Measurements from ENCODE around the gene KATNAL1. TPM values are rescaled to one million over a fixed set of nuclear protein-coding genes. Genes with fewer than 3 reads are reported as not detected.
"Not testable (repeated sequence)": the region's sequence is repeated elsewhere in the genome, so short reads cannot be mapped to it uniquely, and the experiment has no call there.

KATNAL1 gene
- polyA plus RNA-seq, 1 donor from 2014 or later, result 3.6 TPM

DNA sequence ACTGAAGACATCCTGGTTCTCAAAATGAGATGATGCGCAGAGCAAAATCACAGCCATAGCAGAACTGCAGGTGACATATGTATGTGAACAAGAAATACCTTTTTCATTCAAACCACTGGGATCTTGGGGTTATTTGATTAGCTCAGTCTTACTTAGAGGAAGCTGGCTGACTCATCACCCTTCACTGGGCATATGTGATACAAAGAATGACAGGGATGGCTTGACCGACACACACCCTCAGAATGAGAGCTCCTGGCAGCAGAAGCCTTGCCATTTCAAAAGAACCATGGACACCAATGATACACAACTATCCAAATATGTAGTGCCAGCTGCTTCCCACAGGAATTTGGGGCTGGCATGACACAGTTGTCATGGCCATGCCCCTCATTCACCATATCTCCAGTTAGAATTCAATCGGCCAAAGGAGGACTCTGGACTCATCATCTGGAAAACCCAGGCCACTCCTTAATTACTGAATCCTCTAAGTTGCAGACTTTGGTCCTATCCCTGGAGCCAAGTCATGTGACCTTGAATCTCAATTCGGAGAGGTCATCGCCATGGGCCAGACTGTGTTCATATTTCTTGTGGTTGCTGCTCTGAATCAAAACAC lies 115.8 kb downstream of the KATNAL1 start:
- H3K27me3 Mint-ChIP-seq, result peaks cover 2% of the 10 kb centered on the region
- no peak overlapping the region for H3K27ac Mint-ChIP-seq
- no peak overlapping the region for H3K4me3 Mint-ChIP-seq
- H3K36me3 Mint-ChIP-seq, result no peaks in the 10 kb centered on the region
- peaks cover 0 to 9% (median 4%) of the 10 kb centered on the region in 3 donors for H3K4me1 Mint-ChIP-seq
- H3K9me3 Mint-ChIP-seq, result peaks cover 0 to 1% (median 0%) of the 10 kb centered on the region in 3 donors

DNA sequence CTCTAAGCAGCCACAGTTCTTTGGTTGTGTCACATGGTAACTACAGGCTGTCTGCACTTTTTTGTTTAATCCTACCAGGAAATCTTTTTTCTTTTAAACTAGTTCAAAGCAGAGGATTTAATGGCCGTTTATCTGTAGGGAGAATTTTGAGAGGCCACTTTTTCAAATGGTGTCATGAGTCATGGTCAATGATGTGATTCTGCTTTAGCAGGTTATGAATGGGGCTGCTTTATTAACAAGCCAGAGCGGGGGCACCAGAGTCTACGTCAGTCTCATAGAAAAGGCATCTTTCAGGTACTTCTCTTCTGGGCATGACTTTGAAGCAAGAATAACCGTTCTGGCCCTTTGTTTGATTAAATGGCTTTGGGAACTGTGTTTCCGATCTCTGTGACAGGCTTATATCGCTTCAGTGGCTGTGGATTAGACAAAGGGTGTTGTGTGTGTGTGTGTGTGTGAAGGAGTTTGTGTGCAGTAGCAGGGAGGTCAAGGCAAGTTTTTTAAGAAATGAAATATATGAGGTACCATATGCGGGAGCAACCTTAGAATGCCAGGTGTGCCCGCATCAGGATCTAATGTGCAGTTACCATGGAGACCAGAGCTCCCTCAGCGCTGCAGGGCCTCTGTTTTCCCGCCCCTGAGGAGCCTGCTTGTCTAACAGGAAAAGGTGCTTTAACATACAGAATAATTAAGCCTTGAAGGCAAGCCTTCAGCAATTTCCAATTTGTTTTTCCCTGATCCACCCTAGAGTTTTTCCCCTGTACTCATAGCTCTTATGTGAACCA lies 120.5 kb downstream of the KATNAL1 start:
- H3K36me3 Mint-ChIP-seq, result no peaks in the 10 kb centered on the region
- H3K9me3 Mint-ChIP-seq, result peaks cover 0 to 5% (median 1%) of the 10 kb centered on the region in 3 donors
- H3K27me3 Mint-ChIP-seq, result peaks cover 1% of the 10 kb centered on the region
- H3K27ac Mint-ChIP-seq, result no peak overlapping the region
- no peaks in the 10 kb centered on the region for H3K4me1 Mint-ChIP-seq
- H3K4me3 Mint-ChIP-seq, result no peak overlapping the region

DNA sequence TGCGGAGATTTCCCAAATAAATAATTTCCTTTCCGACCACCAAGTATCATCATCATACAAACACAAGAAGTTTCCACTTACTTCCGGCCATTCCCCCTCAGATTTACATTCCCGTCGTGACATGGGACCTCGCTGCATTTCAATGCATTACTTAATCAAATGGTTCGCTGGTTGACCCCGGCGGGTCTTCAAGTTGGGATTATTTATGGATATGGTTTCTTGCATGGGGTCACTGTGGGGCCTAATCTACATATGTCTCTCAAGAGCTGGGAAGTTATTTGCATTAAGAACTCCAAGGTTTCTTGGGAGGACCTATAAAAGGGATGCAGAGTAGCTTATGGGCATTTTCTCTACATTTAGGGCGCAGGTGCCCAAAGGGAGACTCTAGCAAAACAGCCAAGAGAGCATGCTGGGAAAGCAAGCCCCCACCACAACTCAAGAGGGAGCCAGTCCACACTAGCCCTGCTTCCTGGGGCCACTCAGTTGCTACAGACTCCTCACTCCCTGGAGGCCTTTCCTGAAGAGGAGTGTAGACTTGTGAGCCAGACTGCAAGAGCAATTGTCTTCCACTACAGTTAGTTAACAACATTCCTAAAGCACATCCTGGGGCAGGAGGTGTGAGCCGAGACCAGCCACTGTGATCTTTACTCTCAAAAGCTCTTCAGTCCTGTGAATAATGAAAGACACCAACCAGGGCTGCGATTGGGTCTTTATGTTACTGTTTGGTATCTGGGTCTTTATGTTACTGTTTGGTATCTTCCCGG lies 125.3 kb downstream of the KATNAL1 start:
- no peak overlapping the region for H3K27ac Mint-ChIP-seq
- peaks cover 0 to 5% (median 0%) of the 10 kb centered on the region in 3 donors for H3K9me3 Mint-ChIP-seq
- H3K36me3 Mint-ChIP-seq, result no peaks in the 10 kb centered on the region
- H3K27me3 Mint-ChIP-seq, result peaks cover 1% of the 10 kb centered on the region
- no peaks in the 10 kb centered on the region for H3K4me1 Mint-ChIP-seq
- H3K4me3 Mint-ChIP-seq, result no peak overlapping the region

DNA sequence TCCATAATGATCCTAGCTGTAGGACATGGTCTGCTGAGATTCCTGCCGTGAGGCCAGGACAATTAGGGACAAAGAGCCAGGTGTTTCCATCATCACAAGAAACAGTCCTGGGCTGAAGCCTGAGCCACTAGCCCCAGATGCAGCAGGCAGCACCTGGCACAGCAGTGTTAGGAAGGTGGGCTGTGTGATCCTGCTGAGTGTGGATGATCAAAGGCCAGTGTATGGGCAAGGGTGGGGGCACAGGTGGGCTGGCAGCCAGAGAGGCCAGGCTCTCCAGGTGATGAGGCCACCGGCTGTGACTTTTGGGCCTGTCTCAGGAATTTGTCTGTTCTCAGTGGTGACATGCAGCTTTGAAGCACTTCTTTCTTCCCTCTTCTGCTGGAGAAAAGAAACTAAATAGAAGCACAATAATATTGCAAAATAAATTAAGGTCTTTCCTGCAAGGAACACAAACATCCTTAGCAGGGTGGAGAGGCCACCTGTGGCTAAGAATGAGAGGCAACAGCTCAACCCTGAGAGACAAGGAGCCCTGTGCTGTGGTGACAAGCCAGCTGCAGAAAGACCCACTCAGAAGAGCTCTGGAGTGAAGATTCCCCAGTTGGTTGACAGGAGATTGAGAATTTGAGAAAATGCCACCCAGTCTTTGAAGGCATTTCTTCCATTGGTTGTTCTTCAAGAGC lies 127.6 kb downstream of the KATNAL1 start:
- Mint-ChIP-seq H3K4me3 (no peak overlapping the region), H3K36me3 (no peaks in the 10 kb centered on the region), H3K9me3 (no peaks in the 10 kb centered on the region), H3K27me3 (peaks cover 1% of the 10 kb centered on the region), H3K27ac (no peak overlapping the region), H3K4me1 (no peaks in the 10 kb centered on the region)

DNA sequence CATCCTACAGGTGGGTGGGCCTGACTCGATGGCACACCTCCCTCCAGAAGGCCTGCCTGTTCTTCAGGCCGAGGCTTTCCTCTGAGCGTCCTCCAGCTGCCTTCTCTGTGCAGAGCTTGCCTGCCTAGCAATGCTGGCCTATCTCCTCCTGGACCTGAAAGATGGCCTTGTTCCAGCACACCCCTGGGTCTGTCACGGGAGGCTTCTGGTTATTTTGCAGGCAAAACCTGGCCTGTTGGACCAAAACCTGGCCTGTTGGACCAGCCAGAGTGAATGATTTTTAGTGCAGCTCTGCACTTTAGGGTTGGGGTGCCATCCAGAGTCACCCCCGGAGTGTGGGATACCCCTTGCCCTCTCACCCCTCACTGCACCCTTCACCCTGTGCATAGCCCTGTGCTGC lies 128.4 kb downstream of the KATNAL1 start:
- H3K27me3 Mint-ChIP-seq, result no peaks in the 10 kb centered on the region
- no peaks in the 10 kb centered on the region for H3K9me3 Mint-ChIP-seq
- H3K27ac Mint-ChIP-seq, result no peak overlapping the region
- H3K36me3 Mint-ChIP-seq, result no peaks in the 10 kb centered on the region
- peaks cover 5 to 6% (median 5%) of the 10 kb centered on the region in 3 donors for H3K4me1 Mint-ChIP-seq
- no peak overlapping the region for H3K4me3 Mint-ChIP-seq

DNA sequence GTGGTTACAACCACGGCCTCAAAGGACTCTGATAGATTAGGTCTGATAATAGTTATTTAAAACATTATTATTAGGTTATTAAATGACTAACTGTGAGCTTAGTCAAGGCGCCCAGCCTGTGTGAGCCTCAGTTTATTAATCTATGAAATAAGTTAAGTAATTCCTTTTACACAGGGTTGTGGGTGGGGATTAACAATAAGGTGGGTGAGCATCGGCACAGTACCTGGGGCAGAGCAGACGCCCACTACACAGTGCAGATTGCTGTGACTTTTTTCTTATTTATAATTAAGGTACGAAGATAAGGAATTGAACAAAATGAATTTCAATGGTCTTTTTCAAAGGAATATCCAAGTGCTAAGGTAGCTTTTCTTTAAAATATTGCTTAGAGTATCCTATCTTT lies 132.2 kb downstream of the KATNAL1 start:
- no peak overlapping the region for H3K4me3 Mint-ChIP-seq
- H3K36me3 Mint-ChIP-seq, result no peaks in the 10 kb centered on the region
- no peak overlapping the region for H3K27ac Mint-ChIP-seq
- peaks cover 5 to 12% (median 9%) of the 10 kb centered on the region in 3 donors for H3K4me1 Mint-ChIP-seq
- no peaks in the 10 kb centered on the region for H3K9me3 Mint-ChIP-seq
- H3K27me3 Mint-ChIP-seq, result no peaks in the 10 kb centered on the region

DNA sequence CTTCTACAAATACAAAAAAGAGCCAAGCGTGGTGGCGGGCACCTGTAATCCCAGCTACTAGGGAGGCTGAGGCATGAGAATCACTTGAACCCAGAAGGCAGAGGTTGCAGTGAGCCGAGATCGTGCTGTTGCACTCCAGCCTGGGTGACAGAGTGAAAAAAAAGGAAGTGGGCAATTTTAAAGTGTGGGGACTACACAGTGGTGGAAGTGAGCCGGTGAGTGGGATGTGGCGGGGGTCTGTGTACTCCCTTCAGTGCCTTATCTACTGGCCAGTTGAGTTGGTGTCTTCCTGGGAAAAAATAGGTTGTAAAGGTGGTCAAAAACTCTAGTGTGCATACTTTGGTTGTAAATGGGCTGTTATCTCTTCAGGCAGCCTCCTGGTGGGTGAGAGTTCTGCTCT lies 133.1 kb downstream of the KATNAL1 start:
- H3K36me3 Mint-ChIP-seq, H3K9me3 Mint-ChIP-seq, H3K27ac Mint-ChIP-seq, H3K4me3 Mint-ChIP-seq, H3K27me3 Mint-ChIP-seq: not testable (repeated sequence)
- peaks cover 7 to 15% (median 9%) of the 10 kb centered on the region in 3 donors for H3K4me1 Mint-ChIP-seq

DNA sequence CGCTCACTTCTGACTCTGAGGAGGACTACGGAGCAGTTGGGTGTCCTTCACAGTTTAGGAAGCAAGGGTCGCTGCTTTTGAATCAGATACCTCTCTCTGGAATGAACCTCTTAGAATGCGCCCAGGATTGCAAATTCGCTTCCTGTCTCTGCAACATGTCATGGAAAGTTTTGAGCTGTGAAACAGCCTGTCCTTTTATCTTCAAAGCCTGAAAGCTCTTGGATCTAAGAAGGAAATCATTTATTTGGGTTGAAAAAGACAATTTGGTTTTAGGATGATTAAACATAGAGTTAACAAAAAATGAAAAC lies 134.1 kb downstream of the KATNAL1 start:
- H3K27ac Mint-ChIP-seq, result no peak overlapping the region

DNA sequence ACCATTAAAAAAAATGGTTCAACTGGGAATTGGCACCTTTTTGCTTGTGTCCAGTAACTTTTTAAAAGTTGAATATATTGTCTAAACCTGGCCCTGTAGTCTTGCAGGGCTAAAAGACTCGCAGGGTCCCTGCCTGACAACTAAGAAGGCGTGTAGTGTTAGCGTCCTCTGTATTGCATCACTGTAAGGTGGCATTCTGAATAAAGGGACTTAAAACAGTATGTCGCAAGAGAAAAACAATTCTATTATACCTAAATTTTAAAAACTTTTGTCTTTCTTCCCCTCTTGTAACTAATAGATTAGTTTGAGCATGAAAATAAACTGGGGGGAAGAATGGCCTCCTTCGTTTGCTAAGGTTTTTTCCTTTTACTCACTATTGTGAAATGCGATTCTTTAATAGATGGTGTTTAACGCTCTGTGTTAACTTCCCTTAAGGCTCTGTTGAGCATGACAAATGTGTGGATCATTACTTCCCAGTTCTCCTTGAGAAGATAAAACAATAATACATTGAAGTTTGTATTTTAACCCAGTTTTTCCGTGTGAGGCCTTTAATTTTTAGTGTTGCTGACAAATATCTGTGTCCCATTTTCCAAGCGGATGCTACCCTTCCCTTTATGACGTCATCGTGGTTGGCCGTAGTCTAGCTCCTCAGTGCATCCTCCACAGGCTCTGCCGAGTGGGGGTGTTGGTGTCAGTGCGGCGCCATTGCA lies 134.6 kb downstream of the KATNAL1 start:
- no peak overlapping the region for H3K4me3 Mint-ChIP-seq

More for the DNA sequence above, 134.1 kb downstream of the KATNAL1 start:
- H3K27me3 Mint-ChIP-seq, result no peaks in the 10 kb centered on the region
- no peaks in the 10 kb centered on the region for H3K9me3 Mint-ChIP-seq
- peaks cover 7 to 15% (median 9%) of the 10 kb centered on the region in 3 donors for H3K4me1 Mint-ChIP-seq
- no peak overlapping the region for H3K4me3 Mint-ChIP-seq
- no peaks in the 10 kb centered on the region for H3K36me3 Mint-ChIP-seq

DNA sequence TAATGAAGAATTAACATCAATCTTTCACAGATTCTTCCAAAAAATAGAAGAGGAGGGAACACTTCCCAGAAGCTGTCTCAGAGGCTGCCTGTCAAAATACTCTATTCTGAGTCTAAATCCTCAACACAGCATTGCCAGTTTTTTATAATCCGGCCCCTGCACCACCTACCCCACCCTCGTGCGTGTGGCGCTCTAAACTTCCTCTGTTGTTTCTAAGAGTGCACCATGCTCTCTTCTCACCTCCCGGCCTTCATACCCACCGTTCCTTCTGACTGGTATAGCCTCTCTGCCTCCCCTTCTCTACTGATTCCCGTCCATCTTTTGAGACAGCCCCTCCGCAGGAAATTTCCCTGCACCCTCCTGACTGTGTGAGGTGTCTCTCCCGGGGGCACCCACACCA lies 136.8 kb downstream of the KATNAL1 start:
- Mint-ChIP-seq H3K27me3 (no peaks in the 10 kb centered on the region), H3K4me1 (peaks cover 7 to 15% (median 9%) of the 10 kb centered on the region in 3 donors), H3K27ac (no peak overlapping the region), H3K9me3 (no peaks in the 10 kb centered on the region), H3K36me3 (no peaks in the 10 kb centered on the region), H3K4me3 (no peak overlapping the region)

More for the DNA sequence above, 134.6 kb downstream of the KATNAL1 start:
- Mint-ChIP-seq H3K27ac (no peak overlapping the region), H3K4me1 (peaks cover 7 to 15% (median 9%) of the 10 kb centered on the region in 3 donors), H3K27me3 (no peaks in the 10 kb centered on the region), H3K36me3 (no peaks in the 10 kb centered on the region), H3K9me3 (no peaks in the 10 kb centered on the region)

DNA sequence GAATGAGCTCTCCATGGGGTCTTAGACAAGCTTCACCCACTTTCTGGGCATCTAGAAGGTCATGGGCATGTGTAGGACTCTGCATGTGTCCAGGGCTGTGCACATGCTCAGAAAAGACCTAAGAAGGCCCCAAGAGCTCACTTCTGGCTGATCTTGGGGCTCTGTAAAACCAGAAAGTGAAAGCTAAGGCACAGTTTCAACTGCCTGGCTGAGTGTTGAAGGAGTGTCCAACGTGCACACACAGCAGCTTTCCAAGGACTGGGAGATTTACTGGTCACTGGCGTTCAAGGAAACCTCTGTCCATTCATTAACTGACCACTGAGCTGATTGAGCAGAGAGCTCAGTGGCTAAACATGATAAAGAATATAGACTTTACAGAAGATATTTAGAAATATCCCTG lies 137.9 kb downstream of the KATNAL1 start:
- H3K4me3 Mint-ChIP-seq, result no peak overlapping the region
- no peaks in the 10 kb centered on the region for H3K36me3 Mint-ChIP-seq
- H3K27me3 Mint-ChIP-seq, result no peaks in the 10 kb centered on the region
- H3K9me3 Mint-ChIP-seq, result no peaks in the 10 kb centered on the region
- peaks cover 6 to 14% (median 7%) of the 10 kb centered on the region in 3 donors for H3K4me1 Mint-ChIP-seq
- no peak overlapping the region for H3K27ac Mint-ChIP-seq

DNA sequence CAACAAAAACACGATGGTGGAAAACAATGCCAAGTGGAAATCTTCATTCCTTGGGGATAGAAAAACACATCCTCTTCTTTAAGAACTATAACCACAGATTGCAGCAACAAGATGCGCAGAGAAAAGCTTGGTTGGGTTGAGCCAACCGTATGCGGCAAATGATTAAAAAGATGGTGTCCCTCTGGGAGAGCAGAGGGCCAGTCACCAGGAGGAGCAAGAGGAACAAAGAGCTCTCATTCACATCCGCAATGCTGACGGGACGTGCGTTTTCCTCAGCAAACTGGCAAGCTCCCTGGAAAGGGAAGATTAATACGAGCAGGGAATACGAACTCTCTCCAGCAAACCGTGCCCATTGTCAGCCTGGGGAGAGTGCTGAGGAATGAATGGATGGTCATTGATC lies 141.6 kb downstream of the KATNAL1 start:
- peaks cover 2% of the 10 kb centered on the region for H3K36me3 Mint-ChIP-seq
- peaks cover 0 to 5% (median 0%) of the 10 kb centered on the region in 3 donors for H3K9me3 Mint-ChIP-seq
- H3K4me3 Mint-ChIP-seq, result no peak overlapping the region
- peaks cover 0 to 4% (median 2%) of the 10 kb centered on the region in 3 donors for H3K4me1 Mint-ChIP-seq
- H3K27me3 Mint-ChIP-seq, result no peaks in the 10 kb centered on the region
- H3K27ac Mint-ChIP-seq, result no peak overlapping the region

DNA sequence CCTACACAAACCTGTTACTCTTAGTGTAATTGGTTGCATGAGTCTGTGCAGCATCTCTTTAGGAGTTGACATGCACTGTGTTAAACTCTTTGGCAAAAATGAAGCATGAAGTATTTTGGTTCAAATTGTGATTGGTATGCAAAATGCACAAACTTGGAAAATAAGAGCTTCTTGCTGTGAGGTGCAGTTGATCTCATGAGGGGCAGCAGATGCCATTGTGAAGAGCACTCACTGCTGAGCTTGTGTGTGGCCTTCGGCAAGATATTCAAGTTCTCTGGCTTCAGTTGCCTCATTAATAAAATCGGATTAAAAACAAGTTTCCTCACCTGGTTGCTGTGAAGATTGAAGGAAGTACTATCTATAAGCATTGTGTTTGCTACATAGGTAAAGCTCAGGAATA lies 142.3 kb downstream of the KATNAL1 start:
- Mint-ChIP-seq H3K4me3 (no peak overlapping the region), H3K27me3 (no peaks in the 10 kb centered on the region), H3K27ac (no peak overlapping the region), H3K9me3 (peaks cover 0 to 5% (median 0%) of the 10 kb centered on the region in 3 donors), H3K4me1 (peaks cover 0 to 4% (median 2%) of the 10 kb centered on the region in 3 donors), H3K36me3 (peaks cover 2% of the 10 kb centered on the region)

DNA sequence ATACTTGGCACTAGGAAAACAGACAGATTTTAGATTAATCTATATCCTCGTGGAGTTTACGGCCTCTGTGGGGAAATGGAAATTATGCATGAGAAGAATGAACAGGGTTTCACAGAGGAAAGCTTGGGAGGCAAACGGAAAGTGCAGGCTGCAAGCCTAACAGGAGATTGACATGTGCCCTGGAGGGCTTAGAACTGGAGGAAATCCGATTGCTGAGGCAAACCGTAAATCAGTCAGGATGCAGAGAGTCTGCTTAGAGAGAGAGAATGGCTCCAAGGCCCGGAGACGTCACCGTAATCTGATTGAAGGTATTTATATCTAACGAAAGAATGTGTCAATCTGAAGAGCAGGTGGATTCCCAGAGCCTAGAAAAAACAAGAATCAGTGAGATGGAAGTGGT lies 143.2 kb downstream of the KATNAL1 start:
- no peak overlapping the region for H3K4me3 Mint-ChIP-seq
- peaks cover 2% of the 10 kb centered on the region for H3K36me3 Mint-ChIP-seq
- H3K9me3 Mint-ChIP-seq, result peaks cover 0 to 5% (median 0%) of the 10 kb centered on the region in 3 donors
- H3K4me1 Mint-ChIP-seq, result peaks cover 1 to 6% (median 5%) of the 10 kb centered on the region in 3 donors
- peaks cover 6% of the 10 kb centered on the region for H3K27me3 Mint-ChIP-seq
- H3K27ac Mint-ChIP-seq, result no peak overlapping the region
